ENCODE results near the gene SHOC2. TPM values are rescaled to one million over a fixed set of nuclear protein-coding genes. Genes with fewer than 3 reads are reported as not detected.

Gene SHOC2
- polyA plus RNA-seq, 1 donor from 2014 or later: 105 TPM

- peak overlapping the region in 1 of 4 donors; percentile 95 for H3K4me3 Mint-ChIP-seq
- peak overlapping the region in 1 of 3 donors; percentile 94 for H3K27ac Mint-ChIP-seq
Observed at GRCh38 chr10:110916554-110917346, 2.7 kb upstream of the SHOC2 start.

DNA sequence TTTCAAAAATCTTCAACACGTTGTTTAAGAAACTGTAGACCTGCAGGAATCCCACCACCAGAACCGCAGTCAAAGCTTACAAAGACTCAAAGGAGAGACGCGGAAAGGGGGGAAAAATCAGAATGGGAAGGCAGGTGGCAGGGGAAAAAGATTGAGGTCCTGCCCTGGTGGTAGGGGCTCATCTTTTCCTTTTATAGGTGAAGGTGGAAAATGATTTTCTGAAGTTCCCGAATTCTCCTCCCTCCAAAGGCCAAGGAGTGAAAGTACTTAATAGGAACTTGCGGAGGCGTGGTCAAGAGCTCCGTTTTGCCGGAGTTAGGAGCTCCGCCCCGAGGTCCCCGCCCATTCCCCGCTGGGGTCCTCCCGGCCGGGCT, 1.1 kb upstream of the SHOC2 start:
- peak overlapping the region; percentile 94 to 100 (median 100) for H3K27ac Mint-ChIP-seq
- H3K27me3 Mint-ChIP-seq: no peaks in the 10 kb centered on the region
- H3K4me3 Mint-ChIP-seq: peak overlapping the region; percentile 95 to 100 (median 99)
- H3K9me3 Mint-ChIP-seq: no peaks in the 10 kb centered on the region
- no peaks in the 10 kb centered on the region for H3K36me3 Mint-ChIP-seq
- H3K4me1 Mint-ChIP-seq: peaks cover 21 to 37% (median 29%) of the 10 kb centered on the region in 3 donors

More at GRCh38 chr10:110916554-110917346, 2.7 kb upstream of the SHOC2 start:
- H3K9me3 Mint-ChIP-seq: no peaks in the 10 kb centered on the region
- H3K4me1 Mint-ChIP-seq: peaks cover 16 to 29% (median 22%) of the 10 kb centered on the region in 3 donors
- no peaks in the 10 kb centered on the region for H3K27me3 Mint-ChIP-seq
- H3K36me3 Mint-ChIP-seq: no peaks in the 10 kb centered on the region

DNA sequence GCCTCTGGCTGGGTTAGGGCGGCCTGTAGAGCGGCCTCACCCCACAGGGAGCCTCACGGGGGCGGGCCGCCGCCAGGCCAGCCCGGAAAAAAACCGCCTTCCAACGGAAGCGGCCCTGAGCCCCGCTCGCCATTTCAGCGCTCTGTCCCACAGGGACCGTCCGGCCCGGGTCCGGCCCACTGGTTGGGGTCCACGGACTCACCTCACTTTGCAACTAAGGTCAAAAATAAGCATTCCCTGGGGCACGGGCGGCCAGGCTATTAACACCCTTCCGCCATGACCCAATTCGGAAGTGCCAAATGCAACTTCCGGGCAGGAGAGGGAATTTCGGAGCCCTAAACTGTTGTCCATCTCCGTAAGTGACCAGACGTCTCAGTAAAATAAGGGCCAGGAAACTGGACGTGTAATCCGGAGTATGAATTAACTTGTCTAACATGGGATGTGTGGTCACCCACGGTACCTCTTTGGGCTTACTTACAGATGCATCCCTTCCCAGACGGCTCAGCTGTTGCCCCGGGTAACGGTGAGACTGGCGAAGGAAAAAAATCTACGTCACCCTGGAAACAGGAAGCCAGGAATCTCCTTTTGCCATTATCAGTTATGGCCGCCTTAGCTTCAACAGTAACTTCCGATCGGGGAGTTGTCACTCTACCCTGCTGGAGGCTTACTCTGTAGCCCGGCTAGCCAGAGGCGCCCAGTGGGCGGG, 608 bp upstream of the SHOC2 start, which contains the start of gene BBIP1:
Gene BBIP1 (minus strand): TSS at position 538 of the 706 bp plus-strand sequence. CDS start 1,023 bp downstream, outside the sequence.
- no peaks in the 10 kb centered on the region for H3K27me3 Mint-ChIP-seq
- H3K27ac Mint-ChIP-seq: peak within 1 kb of the TSS; percentile 94 to 100 (median 100)
- H3K4me3 Mint-ChIP-seq: peak within 1 kb of the TSS; percentile 95 to 100 (median 99)
- no peaks in the 10 kb centered on the region for H3K36me3 Mint-ChIP-seq
- peaks cover 24 to 41% (median 33%) of the 10 kb centered on the region in 3 donors for H3K4me1 Mint-ChIP-seq
- no peaks in the 10 kb centered on the region for H3K9me3 Mint-ChIP-seq

- peak overlapping the region; percentile 94 to 100 (median 98) for H3K4me3 Mint-ChIP-seq
- no peaks in the 10 kb centered on the region for H3K27me3 Mint-ChIP-seq
- H3K27ac Mint-ChIP-seq: peak overlapping the region; percentile 81 to 98 (median 92)
- H3K9me3 Mint-ChIP-seq: no peaks in the 10 kb centered on the region
- peaks cover under 1% of the 10 kb centered on the region for H3K36me3 Mint-ChIP-seq
- peaks cover 29 to 43% (median 36%) of the 10 kb centered on the region in 3 donors for H3K4me1 Mint-ChIP-seq
Observed at GRCh38 chr10:110919971-110920881, 822 bp downstream of the SHOC2 start.

DNA sequence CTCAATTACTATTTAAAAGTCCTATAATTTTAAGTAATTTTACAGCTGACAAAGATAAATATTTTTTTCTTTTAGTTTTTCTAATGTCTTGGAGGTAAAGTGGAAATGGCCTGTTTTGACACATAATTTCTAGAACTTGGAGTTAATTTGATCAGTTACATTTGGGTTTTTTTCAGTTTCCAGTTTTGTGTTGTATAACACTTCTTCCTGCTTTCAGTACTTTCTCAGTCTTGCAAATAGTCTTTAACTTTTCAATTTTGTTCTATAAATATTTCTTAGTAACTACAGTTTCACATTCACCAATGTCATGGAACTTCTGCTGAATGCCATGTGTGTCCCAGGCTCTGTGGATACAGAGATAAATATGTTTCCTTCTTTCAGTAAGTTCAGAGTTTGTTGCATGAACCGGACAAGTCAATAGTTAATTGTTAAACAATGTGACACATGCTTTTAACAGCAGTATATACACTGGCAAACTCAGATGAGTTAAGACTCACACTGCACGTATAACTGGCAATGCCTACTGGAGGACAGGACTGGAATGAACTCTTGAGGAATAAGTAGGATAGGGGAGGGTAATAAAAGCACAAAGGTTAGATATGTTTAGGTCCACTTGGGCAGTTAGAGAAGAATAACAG, 4.6 kb downstream of the SHOC2 start:
- Mint-ChIP-seq H3K9me3 (no peaks in the 10 kb centered on the region), H3K27me3 (no peaks in the 10 kb centered on the region), H3K4me1 (peaks cover 34 to 48% (median 39%) of the 10 kb centered on the region in 3 donors), H3K36me3 (peaks cover 2% of the 10 kb centered on the region), H3K4me3 (peak overlapping the region in 1 of 4 donors; percentile 23), H3K27ac (peak overlapping the region in 1 of 3 donors; percentile 15)

- peaks cover 32 to 41% (median 34%) of the 10 kb centered on the region in 3 donors for H3K4me1 Mint-ChIP-seq
- peak overlapping the region in 1 of 4 donors; percentile 39 for H3K4me3 Mint-ChIP-seq
- H3K9me3 Mint-ChIP-seq: no peaks in the 10 kb centered on the region
- peaks cover 2% of the 10 kb centered on the region for H3K36me3 Mint-ChIP-seq
- no peaks in the 10 kb centered on the region for H3K27me3 Mint-ChIP-seq
- H3K27ac Mint-ChIP-seq: no peak overlapping the region
Observed at GRCh38 chr10:110927461-110927860, 8.1 kb downstream of the SHOC2 start.

DNA sequence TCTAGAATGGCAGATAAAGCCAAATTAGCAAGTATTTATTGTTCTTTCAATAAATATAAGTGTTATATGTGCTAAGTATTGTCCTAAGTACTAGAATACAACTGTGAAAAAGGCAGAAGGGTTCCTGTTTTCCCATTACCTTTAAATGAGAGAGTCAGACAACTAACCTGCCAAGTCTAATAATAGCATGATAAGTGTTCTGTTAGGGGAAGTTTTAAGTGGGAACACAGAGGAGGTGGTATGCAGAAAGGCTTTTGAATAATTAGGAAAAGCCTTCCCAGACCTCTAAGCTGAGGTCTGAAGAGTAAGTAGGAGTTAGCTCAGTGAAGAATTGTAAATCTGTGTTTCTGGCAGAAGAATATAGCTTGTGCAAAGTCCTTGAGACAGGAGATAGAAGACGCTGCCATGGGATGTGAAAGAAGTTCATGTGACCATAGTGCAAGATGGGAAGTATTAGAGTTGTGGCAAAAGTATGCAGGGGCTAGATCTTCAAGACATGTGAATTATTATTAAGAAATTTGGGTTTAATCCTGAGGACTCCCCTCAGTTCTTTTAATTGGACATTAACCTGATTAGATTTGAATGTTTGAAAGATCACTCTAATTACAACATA, 12.5 kb downstream of the SHOC2 start:
- H3K27ac Mint-ChIP-seq: no peak overlapping the region
- H3K4me3 Mint-ChIP-seq: no peak overlapping the region
- peaks cover 19 to 26% (median 22%) of the 10 kb centered on the region in 3 donors for H3K4me1 Mint-ChIP-seq
- H3K9me3 Mint-ChIP-seq: no peaks in the 10 kb centered on the region
- H3K27me3 Mint-ChIP-seq: no peaks in the 10 kb centered on the region
- peaks cover 5% of the 10 kb centered on the region for H3K36me3 Mint-ChIP-seq

- H3K9me3 Mint-ChIP-seq: no peaks in the 10 kb centered on the region
- H3K27ac Mint-ChIP-seq: no peak overlapping the region
- H3K27me3 Mint-ChIP-seq: no peaks in the 10 kb centered on the region
- peaks cover 5% of the 10 kb centered on the region for H3K36me3 Mint-ChIP-seq
- no peak overlapping the region for H3K4me3 Mint-ChIP-seq
- peaks cover 20 to 26% (median 24%) of the 10 kb centered on the region in 3 donors for H3K4me1 Mint-ChIP-seq
Observed at GRCh38 chr10:110932505-110933180, 13.2 kb downstream of the SHOC2 start.

DNA sequence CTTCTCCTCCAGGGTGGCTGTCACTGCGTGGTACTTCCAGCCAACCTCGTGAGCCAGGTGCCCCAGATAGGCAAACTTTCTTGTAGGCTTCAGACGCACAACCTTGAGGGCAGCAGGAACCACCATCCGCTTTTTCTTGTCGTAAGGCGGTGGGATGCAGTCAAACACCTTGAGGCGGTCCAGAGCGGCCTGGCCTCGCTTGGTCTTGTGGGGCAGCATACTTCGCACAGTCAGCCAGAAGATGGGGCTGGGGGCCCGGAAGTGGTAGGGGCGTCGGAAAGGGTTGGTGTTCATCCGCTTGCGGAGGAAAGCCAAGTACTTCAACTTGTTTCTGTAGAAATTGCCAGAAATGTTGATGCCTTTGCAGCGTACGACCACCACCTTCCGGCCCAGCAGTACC, 17.4 kb downstream of the SHOC2 start:
- Mint-ChIP-seq H3K4me3 (no peak overlapping the region), H3K4me1 (peaks cover 19 to 31% (median 29%) of the 10 kb centered on the region in 3 donors), H3K27ac (peak overlapping the region in 1 of 3 donors; percentile 23)

DNA sequence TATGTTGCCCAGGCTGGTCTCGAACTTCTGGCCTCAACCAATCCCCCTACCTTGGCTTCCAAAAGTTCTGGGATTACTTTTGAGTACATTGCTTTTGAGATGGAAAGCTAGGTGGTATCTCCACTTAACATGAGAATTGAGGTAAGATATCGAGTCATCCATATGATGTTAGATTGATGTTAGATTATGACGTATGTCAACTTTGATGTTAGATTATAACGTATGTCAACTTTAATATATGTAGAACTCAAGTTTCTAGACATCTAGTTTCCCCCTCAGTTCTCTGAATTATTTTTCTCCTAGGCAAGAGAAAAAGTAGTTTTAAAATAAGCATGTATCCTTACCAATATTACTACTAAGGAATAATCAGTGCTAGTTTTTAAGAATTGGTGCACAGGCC, 20.0 kb downstream of the SHOC2 start:
- H3K4me3 Mint-ChIP-seq: no peak overlapping the region
- peaks cover 15% of the 10 kb centered on the region for H3K36me3 Mint-ChIP-seq
- no peak overlapping the region for H3K27ac Mint-ChIP-seq
- peaks cover 0 to 4% (median 0%) of the 10 kb centered on the region in 3 donors for H3K9me3 Mint-ChIP-seq
- H3K27me3 Mint-ChIP-seq: no peaks in the 10 kb centered on the region
- peaks cover 19 to 47% (median 36%) of the 10 kb centered on the region in 3 donors for H3K4me1 Mint-ChIP-seq

More for the DNA sequence above, 17.4 kb downstream of the SHOC2 start:
- Mint-ChIP-seq H3K36me3 (peaks cover 5% of the 10 kb centered on the region), H3K9me3 (no peaks in the 10 kb centered on the region), H3K27me3 (no peaks in the 10 kb centered on the region)

DNA sequence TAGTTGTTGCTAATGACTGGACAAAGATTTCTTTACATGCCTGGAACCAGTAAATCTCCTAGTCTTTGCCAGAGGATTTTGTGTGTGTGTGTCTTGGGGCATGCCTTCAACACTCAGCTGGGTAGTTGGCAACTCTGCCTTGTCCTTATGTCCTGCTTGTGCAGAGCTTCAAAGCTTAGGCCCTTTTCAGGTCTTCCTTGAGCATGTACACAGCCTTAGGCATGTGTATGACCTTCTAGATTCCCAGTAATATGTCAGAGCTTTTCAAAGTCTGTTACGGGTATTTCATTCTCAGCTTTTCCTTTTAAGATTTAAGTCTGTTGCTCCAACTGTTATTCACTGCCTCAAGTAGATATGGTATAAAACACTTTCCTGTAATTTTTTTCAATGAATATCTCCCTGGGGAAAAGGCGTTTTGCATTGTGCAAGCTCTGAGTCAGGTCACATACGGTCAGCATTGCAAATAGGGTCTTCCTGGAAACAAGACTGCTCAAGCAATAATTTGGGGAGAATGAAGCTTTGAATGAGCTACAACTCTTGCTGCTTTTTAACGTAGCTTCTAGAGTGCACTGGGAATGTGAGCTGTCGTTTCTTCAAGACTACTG, 25.5 kb downstream of the SHOC2 start:
- peak overlapping the region in 2 of 4 donors; percentile 61 to 84 for H3K4me3 Mint-ChIP-seq

GRCh38 chr10:110946496-110946895, 27.1 kb downstream of the SHOC2 start:
- Mint-ChIP-seq H3K27me3 (no peaks in the 10 kb centered on the region), H3K9me3 (peaks cover 0 to 4% (median 0%) of the 10 kb centered on the region in 3 donors), H3K4me3 (no peak overlapping the region), H3K36me3 (peaks cover 26% of the 10 kb centered on the region), H3K4me1 (peaks cover 50 to 72% (median 54%) of the 10 kb centered on the region in 3 donors), H3K27ac (peak overlapping the region in 1 of 3 donors; percentile 34)

More for the DNA sequence above, 25.5 kb downstream of the SHOC2 start:
- Mint-ChIP-seq H3K4me1 (peaks cover 44 to 66% (median 55%) of the 10 kb centered on the region in 3 donors), H3K36me3 (peaks cover 20% of the 10 kb centered on the region), H3K27me3 (no peaks in the 10 kb centered on the region), H3K9me3 (peaks cover 0 to 4% (median 0%) of the 10 kb centered on the region in 3 donors), H3K27ac (peak overlapping the region in 1 of 3 donors; percentile 8)
